Cardiac fibroblast (primary cell): ENCODE data around the gene AGBL4.

Experiments
- DNase-seq, 2 donors: peaks; one replicate each; pipeline versions ENCODE4 v3.0.0 to v3.0.0-alpha.2; 2010; ENCODE audit warnings: low read depth in 2 of 2
- H3K4me3 ChIP-seq, 2 donors: replicated peaks in 1 of 2; 1 replicate in 1 of 2; 2 replicates in 1 of 2; pipeline ENCODE4 v1.5.1; 2011; ENCODE audit warnings: low read depth in 2 of 2, low read length in 2 of 2, mild to moderate bottlenecking in 2 of 2, moderate library complexity in 1 of 2
- CTCF ChIP-seq: IDR thresholded peaks from one replicate; pipeline ENCODE4 v1.5.1; 2011; ENCODE audit warnings: low read depth, mild to moderate bottlenecking, low read length, inconsistent platforms

Gene AGBL4

DNA sequence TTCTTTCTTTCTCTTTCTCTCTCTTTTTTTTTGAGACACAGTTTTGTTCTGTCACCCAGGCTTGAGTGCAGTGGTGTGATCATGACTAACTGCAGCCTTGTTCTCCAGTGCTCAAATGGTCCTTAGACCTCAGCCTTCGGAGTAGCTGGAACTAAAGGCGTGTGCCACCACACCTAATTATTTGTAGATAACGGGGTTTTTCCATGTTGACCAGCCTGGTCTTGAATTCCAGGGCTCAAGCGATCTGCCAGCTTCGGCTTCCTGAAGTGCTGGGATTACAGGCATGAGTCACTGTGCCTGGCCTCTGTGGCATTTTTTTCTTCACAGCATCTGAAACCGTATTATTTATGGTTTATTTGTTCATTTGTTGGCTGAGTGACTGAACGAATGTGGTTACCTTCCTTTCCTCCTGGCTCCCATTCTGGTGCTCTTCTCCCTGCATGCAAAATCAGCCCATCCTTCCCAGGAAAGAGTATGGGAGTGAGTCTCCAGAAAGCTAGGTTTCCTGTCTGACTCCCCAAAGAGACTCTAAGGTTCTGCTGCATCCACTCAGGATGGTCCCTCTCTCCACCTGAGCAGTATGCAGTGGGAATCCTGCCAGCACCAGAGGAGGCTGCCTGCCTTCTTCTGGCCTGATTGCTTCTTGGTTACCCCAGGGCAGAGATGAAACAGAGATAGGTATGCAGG is 1092.1 kb downstream of the AGBL4 start:
- no peak for TF ChIP-seq CTCF
- no peak overlapping the region for H3K4me3 ChIP-seq
- DNase-seq = peak in 1 of 2 donors; percentile 23

- no peak for DNase-seq
- H3K4me3 ChIP-seq = no peak overlapping the region
- TF ChIP-seq CTCF = no peak
Observed at GRCh38 chr1:48930011-48930410, 1093.7 kb downstream of the AGBL4 start.

GRCh38 chr1:48924099-48924498 is 1099.7 kb downstream of the AGBL4 start:
- no peak for TF ChIP-seq CTCF
- no peak for DNase-seq
- no peak overlapping the region for H3K4me3 ChIP-seq

GRCh38 chr1:48923116-48923515 is 1100.6 kb downstream of the AGBL4 start:
- H3K4me3 ChIP-seq = no peak overlapping the region
- DNase-seq = no peak
- TF ChIP-seq CTCF = no peak

- TF ChIP-seq CTCF = no peak
- no peak for DNase-seq
- H3K4me3 ChIP-seq = no peak overlapping the region
Observed at GRCh38 chr1:48920851-48921250, 1102.9 kb downstream of the AGBL4 start.

DNA sequence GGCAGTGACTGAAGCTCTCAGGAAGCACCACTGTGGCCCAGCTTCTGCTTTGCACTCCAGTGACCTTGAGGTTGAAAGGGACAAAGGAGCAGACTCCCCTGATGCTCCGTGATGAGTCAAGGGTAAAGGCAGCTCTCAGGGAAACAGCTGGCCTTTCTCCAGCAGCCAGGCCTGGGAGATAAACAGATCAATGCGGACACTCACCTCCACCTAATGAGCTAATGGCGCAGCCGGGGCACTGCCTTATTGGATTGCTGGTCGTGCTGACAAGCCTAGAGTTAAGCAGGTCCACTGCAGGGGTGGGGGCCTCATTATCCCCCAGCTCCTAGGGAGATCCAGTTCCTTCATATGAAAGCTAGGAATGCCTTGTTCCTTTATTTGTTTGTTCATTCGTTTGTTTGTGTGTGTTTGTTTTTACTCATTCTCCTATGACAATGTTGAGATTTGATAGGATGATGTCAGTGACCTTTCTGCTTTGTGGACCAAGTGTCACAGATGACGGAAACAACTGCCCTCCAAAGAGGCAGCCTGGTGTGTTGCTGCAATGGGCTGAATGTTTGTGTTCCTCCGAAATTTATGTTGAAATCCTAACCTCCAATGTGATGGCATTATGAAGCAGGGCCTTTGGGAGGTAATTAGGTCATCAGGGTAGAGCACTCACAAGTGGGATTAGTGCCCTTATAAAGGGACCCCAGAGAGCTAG is 1105.7 kb downstream of the AGBL4 start:
- DNase-seq = no peak
- no peak overlapping the region for H3K4me3 ChIP-seq
- no peak for TF ChIP-seq CTCF

GRCh38 chr1:48917070-48917454 is 1106.7 kb downstream of the AGBL4 start:
- H3K4me3 ChIP-seq = no peak overlapping the region
- DNase-seq = no peak
- no peak for TF ChIP-seq CTCF
